ENCODE measurements around the gene KRTAP10-2.
"Not testable (repeated sequence)": the region's sequence is repeated elsewhere in the genome, so short reads cannot be mapped to it uniquely, and the experiment has no call there.

Gene KRTAP10-2

DNA sequence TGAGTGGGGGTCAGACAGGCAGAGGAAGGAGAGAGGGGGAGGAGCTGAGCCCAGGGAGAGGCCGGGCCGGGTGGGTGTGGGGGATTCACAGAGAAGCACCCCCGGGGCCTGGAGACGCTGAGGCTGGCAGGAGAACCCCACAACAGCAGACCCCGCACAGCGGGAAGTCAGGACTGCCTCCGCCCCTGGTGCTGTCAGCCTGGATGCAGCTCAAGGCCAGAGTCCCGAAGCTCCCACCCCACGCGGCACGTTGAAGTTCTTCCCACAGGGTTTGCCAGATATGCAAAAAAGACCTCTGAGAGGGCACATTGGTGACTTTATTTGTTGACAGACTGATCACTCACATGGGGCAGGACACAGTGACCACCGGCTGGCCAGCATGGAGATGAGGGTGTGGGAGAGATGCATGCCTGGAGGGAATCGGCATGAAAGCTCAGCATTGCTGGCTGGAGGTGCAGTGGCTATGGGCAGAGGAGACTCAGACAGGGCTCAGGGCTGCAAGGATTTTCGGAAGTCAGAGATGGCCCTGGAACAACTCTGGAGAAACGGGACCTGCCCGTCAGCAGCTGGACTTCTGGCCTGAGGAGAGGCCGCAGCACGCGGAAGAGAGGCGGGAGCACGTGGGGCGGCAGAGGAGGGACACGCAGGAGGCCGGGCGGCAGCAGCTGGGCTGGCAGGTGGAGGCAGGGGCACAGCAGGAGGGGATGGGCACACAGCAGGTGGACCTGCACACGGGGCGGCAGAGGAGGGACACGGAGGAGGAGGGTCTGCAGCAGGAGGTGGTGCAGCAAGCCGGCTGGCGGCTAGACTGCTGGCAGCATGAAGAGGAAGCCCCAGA, 6.4 kb upstream of the KRTAP10-2 start:
- Mint-ChIP-seq H3K9me3 (peaks cover 29 to 49% of the 10 kb centered on the region in 2 donors), H3K4me3 (no peak overlapping the region), H3K4me1 (no peaks in the 10 kb centered on the region), H3K27me3 (no peaks in the 10 kb centered on the region), H3K27ac (peak overlapping the region in 1 of 2 donors; percentile 47)
- ATAC-seq, result no peak
- DNase-seq, result no peak

DNA sequence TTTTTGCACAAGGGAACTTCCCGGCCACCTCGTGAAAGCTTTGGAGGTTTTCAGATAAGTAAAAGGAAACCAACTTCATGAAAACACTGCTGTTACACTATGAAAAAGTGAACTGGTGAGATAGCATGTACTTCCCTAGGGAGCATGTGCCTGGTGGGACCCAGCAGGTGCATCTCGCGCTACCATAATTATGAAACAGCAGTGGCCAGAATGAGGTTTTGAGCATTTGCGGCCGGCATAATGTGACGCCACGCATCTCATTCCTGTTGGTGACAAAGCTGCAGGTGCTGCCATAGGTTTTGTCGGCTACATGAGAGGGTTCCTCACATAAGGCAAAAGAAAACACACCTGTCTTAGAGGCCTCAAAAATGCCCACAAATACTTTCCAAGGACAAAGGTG, 5.6 kb upstream of the KRTAP10-2 start:
- H3K4me3 Mint-ChIP-seq, result no peak overlapping the region
- no peak overlapping the region for H3K27ac Mint-ChIP-seq
- ATAC-seq, result no peak
- peaks cover 23 to 42% of the 10 kb centered on the region in 2 donors for H3K9me3 Mint-ChIP-seq
- DNase-seq, result no peak
- no peaks in the 10 kb centered on the region for H3K4me1 Mint-ChIP-seq
- no peaks in the 10 kb centered on the region for H3K27me3 Mint-ChIP-seq

DNA sequence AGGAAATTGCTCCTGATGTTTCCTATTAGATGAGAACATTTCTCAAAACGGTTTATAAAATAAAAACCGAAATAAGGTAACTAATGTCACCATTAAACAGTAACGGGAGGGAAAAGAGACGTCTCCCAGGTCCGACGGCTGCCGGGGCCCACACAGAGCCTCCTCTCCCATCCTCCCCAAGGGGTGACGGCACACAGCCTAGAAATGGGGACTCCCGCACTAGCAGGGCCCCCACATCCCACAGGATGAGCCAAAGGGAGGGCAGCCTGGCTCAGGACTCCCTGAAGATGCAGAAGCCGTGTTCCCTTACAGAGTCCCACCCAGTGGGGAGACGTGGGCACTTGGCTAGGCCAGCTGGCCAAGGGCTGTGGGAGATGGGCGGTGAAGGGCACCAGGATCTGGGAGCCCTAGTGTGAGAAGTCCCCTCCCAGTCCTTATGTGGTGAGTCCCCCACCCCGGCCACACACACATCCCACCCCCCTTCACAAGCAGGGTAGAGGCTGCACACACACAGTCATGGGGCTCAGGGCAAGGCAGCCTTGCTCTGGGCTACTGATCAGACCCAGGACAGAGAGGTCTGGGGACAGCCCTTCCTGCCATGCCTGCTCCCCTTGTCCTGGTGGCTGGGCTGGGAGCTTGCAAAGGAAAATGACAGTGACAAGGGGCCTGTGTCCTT, 4.0 kb upstream of the KRTAP10-2 start:
- ATAC-seq, result no peak
- peaks cover 4% of the 10 kb centered on the region for H3K4me1 Mint-ChIP-seq
- no peak overlapping the region for H3K4me3 Mint-ChIP-seq
- H3K9me3 Mint-ChIP-seq, result peaks cover 15 to 32% of the 10 kb centered on the region in 2 donors
- no peak for DNase-seq
- no peak overlapping the region for H3K27ac Mint-ChIP-seq
- no peaks in the 10 kb centered on the region for H3K27me3 Mint-ChIP-seq

DNA sequence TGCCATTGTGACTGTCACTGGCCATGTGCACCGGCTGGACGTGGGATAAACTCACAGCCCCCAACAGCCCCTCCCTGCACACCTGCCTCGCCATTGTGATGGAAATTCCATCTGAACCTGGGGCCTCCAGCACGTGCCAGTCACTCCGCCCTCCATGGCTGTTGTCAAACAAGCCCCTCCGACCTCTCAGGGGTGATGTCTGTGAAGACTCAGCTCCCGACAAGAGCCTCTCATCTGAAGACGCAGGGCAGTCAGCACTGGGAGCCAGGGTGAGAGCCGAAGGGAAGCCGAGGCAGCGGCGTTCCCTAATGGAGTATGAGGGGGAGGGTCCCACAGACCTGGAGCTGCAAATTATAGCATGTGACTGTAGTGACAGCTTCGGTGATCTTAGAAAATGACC, 1.4 kb upstream of the KRTAP10-2 start:
- Mint-ChIP-seq H3K4me3 (no peak overlapping the region), H3K4me1 (peaks cover 13% of the 10 kb centered on the region), H3K27ac (no peak overlapping the region), H3K9me3 (peaks cover 8 to 26% of the 10 kb centered on the region in 2 donors), H3K27me3 (no peaks in the 10 kb centered on the region)
- DNase-seq (no peak), ATAC-seq (no peak)

DNA sequence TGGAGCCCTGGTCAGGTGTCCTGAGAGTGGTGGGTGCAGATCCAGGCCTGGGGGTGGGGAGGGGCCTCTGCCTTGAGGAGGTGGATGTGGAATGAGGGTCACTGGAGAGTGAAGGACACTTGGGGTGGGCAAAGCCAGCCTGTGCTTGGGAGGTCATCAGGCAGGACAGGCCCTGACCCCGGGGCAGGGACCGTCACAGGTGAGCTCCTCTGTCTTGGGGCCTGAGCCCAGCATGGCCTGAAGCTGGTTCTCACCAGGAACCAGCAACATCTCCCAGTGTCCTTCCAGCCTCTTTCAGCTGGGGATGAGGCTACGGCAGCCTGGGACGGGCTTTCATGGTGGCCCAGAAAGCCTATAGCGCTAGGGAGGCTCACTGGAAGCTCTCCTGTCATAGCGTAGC, 831 bp upstream of the KRTAP10-2 start:
- DNase-seq (no peak), ATAC-seq (no peak)
- Mint-ChIP-seq H3K27ac (no peak overlapping the region), H3K4me1 (peaks cover 18% of the 10 kb centered on the region), H3K27me3 (no peaks in the 10 kb centered on the region), H3K4me3 (no peak overlapping the region), H3K9me3 (peaks cover 13 to 32% of the 10 kb centered on the region in 2 donors)

DNA sequence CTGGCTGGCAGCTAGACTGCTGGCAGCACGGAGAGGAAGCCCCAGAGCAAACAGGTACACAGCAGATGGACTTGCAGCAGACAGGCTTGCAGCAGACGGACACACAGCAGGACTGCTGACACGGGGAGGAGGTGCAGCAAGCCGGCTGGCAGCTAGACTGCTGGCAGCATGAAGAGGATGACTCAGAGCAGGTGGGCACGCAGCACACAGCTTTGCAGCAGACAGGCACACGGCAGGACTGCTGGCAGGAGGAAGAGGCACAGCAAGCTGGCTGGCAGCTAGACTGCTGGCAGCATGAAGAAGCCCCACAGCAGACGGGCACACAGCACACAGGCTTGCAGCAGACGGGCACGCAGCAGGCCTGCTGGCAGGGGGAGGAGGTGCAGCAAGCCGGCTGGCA, 498 bp downstream of the KRTAP10-2 start:
- Mint-ChIP-seq H3K27me3 (no peaks in the 10 kb centered on the region), H3K4me1 (peaks cover 22% of the 10 kb centered on the region), H3K27ac (no peak overlapping the region), H3K4me3 (no peak overlapping the region), H3K9me3 (peaks cover 22 to 40% of the 10 kb centered on the region in 2 donors)
- DNase-seq, result no peak
- ATAC-seq, result no peak

DNA sequence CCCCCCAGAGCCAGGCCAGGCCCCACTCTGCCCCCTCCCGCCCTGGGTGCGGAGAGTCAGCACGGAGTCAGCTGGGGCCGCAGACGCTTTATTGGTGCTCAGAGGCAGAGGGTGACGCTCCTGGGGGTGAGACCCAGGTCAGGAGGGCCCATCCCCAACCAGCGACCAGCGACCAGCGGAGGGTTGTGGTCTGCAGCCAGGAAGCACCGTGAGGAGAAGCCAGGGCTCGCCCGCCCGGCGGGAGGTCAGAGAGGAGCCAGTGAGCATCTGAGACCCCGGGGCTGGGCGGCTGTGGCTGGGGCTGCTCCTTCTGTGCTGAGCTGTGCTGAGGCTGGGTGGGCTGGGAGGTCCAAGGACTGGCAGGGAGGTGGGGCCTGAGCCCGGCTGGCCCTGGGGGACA, 1.0 kb downstream of the KRTAP10-2 start:
- DNase-seq, result not testable (repeated sequence)

DNA sequence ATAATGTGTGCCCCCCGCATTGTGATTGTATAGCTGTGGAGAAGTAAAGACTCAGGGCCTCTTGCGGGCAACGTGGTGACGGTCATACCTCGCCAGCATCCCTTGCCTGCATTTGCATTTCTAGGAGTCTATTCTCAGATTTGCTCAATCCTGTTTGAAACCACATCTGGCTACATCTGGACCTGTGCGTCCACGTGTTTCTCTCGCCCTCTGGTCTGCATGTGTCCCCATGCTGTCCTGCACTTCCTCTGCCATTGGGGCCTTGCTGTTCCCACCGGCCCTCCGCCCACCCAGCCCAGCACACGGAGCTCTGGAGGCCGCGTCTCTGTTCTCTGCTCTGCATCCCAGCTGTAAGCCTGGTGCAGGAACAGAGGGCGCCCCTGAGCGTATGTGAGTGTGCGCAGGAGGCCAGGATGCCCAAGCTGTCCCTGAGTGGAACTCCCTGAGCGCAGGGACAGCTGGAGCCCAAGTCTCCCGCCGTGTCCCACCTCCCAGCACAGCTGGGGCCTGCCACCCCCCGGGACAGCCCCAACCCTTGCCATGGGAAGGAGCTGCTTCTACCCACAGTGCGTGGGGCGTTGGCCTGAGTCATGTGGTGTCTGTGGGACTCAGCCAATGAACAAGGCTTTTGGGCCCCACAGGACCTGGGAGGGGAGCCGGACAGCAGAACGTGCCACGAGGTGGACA, 1.6 kb downstream of the KRTAP10-2 start:
- no peaks in the 10 kb centered on the region for H3K27me3 Mint-ChIP-seq
- H3K4me3 Mint-ChIP-seq, result no peak overlapping the region
- H3K4me1 Mint-ChIP-seq, result peaks cover 22% of the 10 kb centered on the region
- peaks cover 28 to 42% of the 10 kb centered on the region in 2 donors for H3K9me3 Mint-ChIP-seq
- peak; percentile 37 for ATAC-seq
- DNase-seq, result no peak
- peak overlapping the region in 1 of 2 donors; percentile 30 for H3K27ac Mint-ChIP-seq

More for the DNA sequence above, 1.0 kb downstream of the KRTAP10-2 start:
- not testable (repeated sequence) for H3K27me3 Mint-ChIP-seq, H3K27ac Mint-ChIP-seq, H3K4me3 Mint-ChIP-seq
- Mint-ChIP-seq H3K9me3 (peaks cover 27 to 45% of the 10 kb centered on the region in 2 donors), H3K4me1 (peaks cover 22% of the 10 kb centered on the region)
- peak; percentile 33 for ATAC-seq

DNA sequence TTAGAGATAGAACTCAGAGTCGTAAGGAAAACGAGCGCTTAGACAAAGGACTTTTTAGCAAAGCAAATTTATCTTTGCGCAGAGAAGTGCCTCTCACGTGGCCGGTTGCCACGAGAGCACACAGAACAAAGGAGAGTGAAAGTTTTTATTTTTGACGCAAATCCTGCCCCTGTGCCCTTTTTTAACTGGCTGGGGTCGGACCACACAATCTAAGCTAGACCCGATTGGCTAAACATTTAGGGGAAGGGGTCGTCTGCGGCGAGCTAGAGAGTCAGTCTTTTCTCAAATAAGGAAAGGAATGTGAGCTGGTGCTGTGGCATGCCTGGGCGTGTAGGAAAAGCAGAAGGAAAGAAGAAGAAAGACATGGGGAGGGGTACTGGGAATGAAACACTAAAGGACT, 2.4 kb downstream of the KRTAP10-2 start:
- DNase-seq (no peak), ATAC-seq (no peak)
- Mint-ChIP-seq H3K27me3 (no peaks in the 10 kb centered on the region), H3K4me3 (no peak overlapping the region), H3K4me1 (peaks cover 22% of the 10 kb centered on the region), H3K27ac (no peak overlapping the region), H3K9me3 (peaks cover 28 to 36% of the 10 kb centered on the region in 2 donors)

DNA sequence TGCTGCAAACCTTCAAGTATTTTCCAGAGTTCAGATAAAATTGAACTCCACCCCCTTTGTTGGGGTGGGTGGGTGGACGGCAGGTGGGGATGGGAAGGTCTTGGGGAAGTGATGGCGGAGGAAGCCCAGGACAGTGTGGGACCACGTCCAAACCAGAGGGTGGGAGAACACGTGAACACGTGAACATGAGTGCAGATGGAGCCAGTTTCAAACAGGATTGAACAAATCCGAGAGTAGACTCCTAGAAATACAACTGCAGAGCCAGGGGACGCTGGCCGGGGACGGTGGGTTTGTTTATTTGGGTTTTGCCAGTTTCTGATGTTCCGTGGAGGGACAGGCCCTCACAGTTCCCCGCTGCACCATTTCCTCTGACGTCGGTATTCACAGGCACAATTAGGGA, 2.9 kb downstream of the KRTAP10-2 start:
- Mint-ChIP-seq H3K4me3 (peak overlapping the region in 1 of 2 donors; percentile 87), H3K27me3 (no peaks in the 10 kb centered on the region), H3K27ac (no peak overlapping the region), H3K9me3 (peaks cover 26 to 36% of the 10 kb centered on the region in 2 donors), H3K4me1 (peaks cover 22% of the 10 kb centered on the region)
- DNase-seq (no peak), ATAC-seq (no peak)

DNA sequence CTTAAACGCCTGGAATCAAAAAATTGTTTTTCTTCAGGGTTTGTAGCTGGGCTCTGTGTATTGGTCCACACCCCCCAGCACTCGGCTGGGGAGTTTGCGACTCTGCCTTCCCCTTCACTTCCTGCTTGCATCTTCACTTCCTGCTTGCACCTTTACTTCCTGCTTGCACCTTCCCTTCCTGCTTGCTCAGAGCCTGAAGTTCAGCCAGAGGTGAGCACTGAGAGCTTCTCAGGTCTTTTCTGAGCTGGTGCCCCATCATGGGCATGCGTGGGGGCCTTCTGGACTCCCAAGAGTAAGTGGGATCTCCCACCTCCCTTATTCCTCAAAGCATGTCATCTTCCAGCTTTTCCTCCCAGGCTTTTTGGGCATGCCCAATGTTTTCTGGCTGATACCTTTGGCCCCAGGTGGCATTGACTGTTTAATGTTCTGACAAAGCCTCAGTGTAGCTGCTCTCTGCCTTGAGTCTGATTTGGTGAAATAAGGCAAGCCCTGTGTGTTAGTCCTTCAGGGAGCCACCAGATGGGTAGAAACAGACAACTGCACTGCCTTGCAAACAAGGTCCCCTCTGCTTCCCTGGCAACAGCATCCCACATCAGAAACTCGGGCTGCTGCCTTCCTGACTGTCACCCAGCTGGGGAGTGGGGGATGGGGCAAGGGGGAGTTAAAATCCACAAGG, 3.5 kb downstream of the KRTAP10-2 start:
- peak overlapping the region; percentile 85 to 98 for H3K27ac Mint-ChIP-seq
- ATAC-seq (peak; percentile 88), DNase-seq (peak in 1 of 2 donors; percentile 35)
- H3K4me3 Mint-ChIP-seq, result peak overlapping the region; percentile 83 to 87
- H3K27me3 Mint-ChIP-seq, result no peaks in the 10 kb centered on the region
- peaks cover 22% of the 10 kb centered on the region for H3K4me1 Mint-ChIP-seq
- H3K9me3 Mint-ChIP-seq, result peaks cover 21 to 30% of the 10 kb centered on the region in 2 donors

DNA sequence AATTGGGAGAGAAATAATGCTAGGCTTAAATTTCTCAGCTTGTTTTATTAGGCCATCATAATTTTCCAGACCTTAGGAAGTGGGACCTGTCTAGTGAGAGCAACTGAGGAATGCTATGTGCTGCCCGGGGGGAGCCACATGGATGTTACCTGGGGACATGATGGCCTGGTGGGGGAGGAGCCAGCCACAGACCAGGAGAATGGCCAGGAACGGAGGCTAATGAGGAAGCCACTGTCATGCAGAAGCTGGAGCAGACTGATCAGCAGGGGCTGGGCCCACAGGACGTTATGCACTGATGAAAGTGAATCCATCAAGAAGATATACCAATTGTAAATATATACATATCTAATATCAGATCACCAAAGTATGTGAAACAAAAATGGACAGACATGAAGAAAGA, 6.7 kb downstream of the KRTAP10-2 start:
- no peak for ATAC-seq
- Mint-ChIP-seq H3K27me3 (no peaks in the 10 kb centered on the region), H3K9me3 (peaks cover 20 to 27% of the 10 kb centered on the region in 2 donors)

DNA sequence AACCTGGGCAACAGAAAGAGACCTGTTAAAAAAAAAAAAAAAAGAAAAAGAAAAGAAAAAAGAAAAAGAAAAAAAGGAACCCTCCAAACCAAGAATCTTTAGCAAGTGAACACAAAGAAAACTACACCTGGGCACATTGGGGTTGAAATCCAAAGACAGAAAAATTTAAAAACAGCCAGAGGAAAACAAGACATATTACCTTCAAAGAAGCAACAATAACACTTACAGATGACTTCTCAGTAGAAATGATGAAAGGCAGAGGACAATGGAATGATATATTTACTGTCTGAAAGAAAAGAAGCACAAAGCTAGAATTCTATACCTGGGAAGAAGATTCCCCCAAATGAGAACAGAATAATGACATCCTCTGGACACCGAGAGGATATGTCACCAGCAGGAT, 8.6 kb downstream of the KRTAP10-2 start:
- ATAC-seq, result no peak
- Mint-ChIP-seq H3K9me3 (peaks cover 20% of the 10 kb centered on the region in 2 donors), H3K4me3 (no peak overlapping the region), H3K27me3 (no peaks in the 10 kb centered on the region), H3K27ac (no peak overlapping the region), H3K4me1 (peaks cover 9% of the 10 kb centered on the region)
- no peak for DNase-seq

More for the DNA sequence above, 6.7 kb downstream of the KRTAP10-2 start:
- no peak overlapping the region for H3K27ac Mint-ChIP-seq
- H3K4me3 Mint-ChIP-seq, result no peak overlapping the region
- H3K4me1 Mint-ChIP-seq, result peaks cover 18% of the 10 kb centered on the region
- DNase-seq, result no peak

DNA sequence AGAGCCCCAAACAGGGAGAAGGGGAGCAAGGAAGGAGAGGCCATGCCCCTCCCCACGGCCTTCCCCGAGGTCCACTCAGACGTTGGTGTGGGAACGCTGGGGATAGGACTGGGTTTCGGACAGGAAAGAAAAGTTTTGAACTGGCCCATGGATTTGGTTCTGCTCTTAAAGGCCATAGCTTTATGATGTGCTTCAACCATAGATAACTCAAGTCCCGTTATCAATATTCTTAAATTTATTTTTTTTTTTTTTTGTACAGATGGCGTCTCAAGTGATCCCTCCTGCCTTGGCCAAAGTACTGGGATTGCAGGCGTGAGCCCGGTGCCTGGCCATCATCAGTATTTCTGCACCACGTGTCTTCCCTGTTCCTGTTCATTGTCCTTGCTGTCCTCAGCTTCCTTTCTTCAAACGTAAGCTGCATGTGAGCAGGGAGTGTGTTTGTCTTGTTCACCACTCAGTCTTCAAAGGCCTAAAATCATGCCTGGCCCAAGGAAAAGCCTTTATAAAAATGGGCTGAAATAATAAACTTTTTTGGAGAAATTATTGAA, 10.5 kb downstream of the KRTAP10-2 start:
- no peak for ATAC-seq
- no peak overlapping the region for H3K4me3 Mint-ChIP-seq
- H3K4me1 Mint-ChIP-seq, result no peaks in the 10 kb centered on the region
- DNase-seq, result no peak
- no peak overlapping the region for H3K27ac Mint-ChIP-seq
- H3K9me3 Mint-ChIP-seq, result peaks cover 5 to 6% of the 10 kb centered on the region in 2 donors
- no peaks in the 10 kb centered on the region for H3K27me3 Mint-ChIP-seq

Data from stimulated activated naive CD8-positive, alpha-beta T cell treated with anti-CD3 and anti-CD28 coated beads, Interleukin-15, amount 100 ng/mL, for 72 hours (primary cell).